GM12892 (cell line): ENCODE data around the gene SPDYE16.
"Not testable (repeated sequence)": the region's sequence is repeated elsewhere in the genome, so short reads cannot be mapped to it uniquely, and the experiment has no call there.

ENCODE experiments used
- POLR2A ChIP-seq: IDR thresholded peaks from 2 replicates; pipeline ENCODE4 v1.6.1; 2011; ENCODE audit warnings: low read depth, low read length, control low read depth
- POLR2AphosphoS5 ChIP-seq: IDR thresholded peaks from 2 replicates; pipeline ENCODE4 v1.6.1; 2011; ENCODE audit warnings: low read depth, low read length, control low read depth

DNA sequence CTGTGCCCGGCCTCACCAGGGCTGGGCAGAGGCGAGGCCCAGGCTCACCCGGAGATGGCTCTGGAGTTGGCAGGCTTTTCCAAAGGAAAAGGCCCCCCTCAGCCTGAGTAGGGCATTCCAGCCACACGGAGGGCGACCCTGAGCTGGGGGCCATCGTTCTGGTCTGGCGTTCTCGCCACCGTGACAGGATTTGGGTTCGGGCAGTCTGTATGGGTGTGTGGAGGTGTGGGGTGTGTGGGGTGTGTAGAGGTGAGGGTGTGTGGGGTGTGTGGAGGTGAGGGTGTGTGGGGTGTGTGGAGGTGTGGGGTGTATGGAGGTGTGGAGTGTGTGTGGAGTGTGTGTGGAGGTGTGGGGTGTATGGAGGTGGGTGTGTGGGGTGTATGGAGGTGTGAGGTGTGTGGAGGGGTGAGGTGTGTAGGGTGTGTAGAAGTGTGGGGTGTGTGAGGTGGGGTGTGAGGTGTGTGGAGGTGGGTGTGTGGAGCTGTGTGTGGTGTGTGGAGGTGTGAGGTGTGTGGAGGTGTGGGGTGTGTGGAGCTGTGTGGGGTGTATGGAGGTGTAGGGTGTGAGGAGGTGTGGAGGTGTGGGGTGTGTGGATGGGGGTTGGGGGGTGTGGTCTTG, 44.4 kb downstream of the SPDYE16 start:
- TF ChIP-seq POLR2A, POLR2AphosphoS5: not testable (repeated sequence)
